ENCODE data around the gene LRRC4C. TPM values are rescaled to one million over a fixed set of nuclear protein-coding genes. Genes with fewer than 3 reads are reported as not detected.

LRRC4C gene
- total RNA-seq, 2 experiments from 2014 or later, result not detected

DNA sequence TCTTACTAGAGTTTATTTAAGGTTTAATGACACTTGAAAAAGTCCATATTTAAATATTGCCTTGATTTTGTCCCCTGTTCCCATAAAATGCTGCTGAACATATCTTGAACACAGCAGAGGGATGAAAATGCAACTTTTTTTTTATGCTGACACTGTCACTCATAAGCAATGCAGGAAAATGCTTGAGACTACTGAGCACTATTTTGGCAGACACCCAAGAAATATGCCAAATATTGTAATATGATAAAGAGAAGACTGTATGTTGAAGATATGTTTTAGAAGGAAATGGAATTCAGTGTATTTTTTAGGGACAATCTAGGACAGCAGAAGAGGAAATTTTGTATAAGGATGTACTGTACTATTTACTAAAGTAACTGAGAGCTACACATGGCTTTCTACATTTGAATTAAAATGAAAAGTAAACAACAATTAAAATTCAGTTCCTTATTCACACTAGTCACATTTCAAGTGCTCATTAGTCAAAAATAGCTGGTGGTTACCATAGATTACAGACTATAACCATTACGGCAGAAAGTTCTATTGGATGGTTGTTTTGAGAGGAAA lies 58.6 kb downstream of the LRRC4C start:
- no peak for ATAC-seq (ENCODE audit: poor library complexity)
- Histone ChIP-seq H3K4me1 (ENCODE audit: insufficient read depth, low read length) (no peaks in the 10 kb centered on the region), H3K27me3 (ENCODE audit: control insufficient read depth in 1 of 2, insufficient read depth in 2 of 2, low read length in 2 of 2) (no peaks in the 10 kb centered on the region), H3K9me3 (ENCODE audit: control insufficient read depth in 1 of 2, insufficient read depth in 1 of 2, low read length in 2 of 2) (no peaks in the 10 kb centered on the region), H3K27ac (ENCODE audit: low read depth in 1 of 2, low read length in 2 of 2) (no peak overlapping the region), H3K36me3 (ENCODE audit: insufficient read depth, low read length) (no peaks in the 10 kb centered on the region), H3K4me3 (ENCODE audit: low read length) (no peak overlapping the region)
- TF ChIP-seq, protein P1, sequence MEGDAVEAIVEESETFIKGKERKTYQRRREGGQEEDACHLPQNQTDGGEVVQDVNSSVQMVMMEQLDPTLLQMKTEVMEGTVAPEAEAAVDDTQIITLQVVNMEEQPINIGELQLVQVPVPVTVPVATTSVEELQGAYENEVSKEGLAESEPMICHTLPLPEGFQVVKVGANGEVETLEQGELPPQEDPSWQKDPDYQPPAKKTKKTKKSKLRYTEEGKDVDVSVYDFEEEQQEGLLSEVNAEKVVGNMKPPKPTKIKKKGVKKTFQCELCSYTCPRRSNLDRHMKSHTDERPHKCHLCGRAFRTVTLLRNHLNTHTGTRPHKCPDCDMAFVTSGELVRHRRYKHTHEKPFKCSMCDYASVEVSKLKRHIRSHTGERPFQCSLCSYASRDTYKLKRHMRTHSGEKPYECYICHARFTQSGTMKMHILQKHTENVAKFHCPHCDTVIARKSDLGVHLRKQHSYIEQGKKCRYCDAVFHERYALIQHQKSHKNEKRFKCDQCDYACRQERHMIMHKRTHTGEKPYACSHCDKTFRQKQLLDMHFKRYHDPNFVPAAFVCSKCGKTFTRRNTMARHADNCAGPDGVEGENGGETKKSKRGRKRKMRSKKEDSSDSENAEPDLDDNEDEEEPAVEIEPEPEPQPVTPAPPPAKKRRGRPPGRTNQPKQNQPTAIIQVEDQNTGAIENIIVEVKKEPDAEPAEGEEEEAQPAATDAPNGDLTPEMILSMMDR (IDR thresholded peaks at IDR 0.05), result no peak
- Mint-ChIP-seq H3K36me3 (ENCODE audit: low read depth) (no peaks in the 10 kb centered on the region), H3K4me3 (no peak overlapping the region), H3K4me1 (ENCODE audit: low read depth) (no peaks in the 10 kb centered on the region), H3K27me3 (no peaks in the 10 kb centered on the region), H3K27ac (no peak overlapping the region), H3K9me3 (peaks cover 14% of the 10 kb centered on the region)
- ChIA-PET POLR2A (no interaction called here), CTCF (no interaction called here)
- no peak for DNase-seq
- intact Hi-C loops (cut with DNase I, micrococcal nuclease), result no loop called here

DNA sequence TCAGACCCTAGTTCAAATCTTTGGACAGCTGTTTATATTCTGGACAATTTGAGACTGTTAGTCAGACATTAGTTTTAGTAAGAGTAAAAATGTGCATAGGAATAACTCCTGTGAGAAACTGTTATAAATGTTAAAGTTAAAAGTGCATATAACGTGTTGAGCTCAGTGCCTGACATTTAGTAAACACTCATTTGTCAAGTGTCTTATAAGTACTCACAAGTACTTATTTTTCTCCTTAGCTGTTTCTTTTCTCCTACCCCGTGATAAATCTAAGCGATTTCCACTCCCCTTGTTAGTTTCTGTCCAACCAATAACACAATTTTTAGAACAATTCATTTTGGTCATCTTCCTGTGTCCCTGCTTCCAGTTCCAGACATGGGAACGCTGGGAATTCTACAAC lies 59.3 kb downstream of the LRRC4C start:
- H3K36me3 Mint-ChIP-seq (ENCODE audit: low read depth), result no peaks in the 10 kb centered on the region

DNA sequence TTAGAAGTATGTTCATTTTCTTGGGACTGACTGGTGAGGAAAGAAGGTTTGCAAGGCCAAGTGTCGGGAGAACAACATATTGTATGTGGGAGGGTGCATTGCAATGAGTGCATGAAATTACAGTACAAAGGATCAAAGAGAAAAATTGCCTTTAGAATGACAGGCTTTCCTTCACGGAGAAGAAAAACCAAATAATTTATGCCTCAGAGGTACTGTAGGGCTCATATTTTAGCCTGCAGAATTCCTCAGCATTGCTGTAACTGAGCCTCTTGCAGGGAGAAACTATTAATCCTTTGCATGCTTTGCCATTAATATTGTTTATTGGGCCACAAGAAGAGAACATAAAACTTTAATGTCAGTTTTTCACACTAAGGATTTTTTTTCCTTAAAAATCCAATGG lies 60.1 kb downstream of the LRRC4C start:
- ATAC-seq (ENCODE audit: poor library complexity) (no peak), DNase-seq (no peak)
- peaks cover 14% of the 10 kb centered on the region for H3K9me3 Mint-ChIP-seq
- H3K9me3 ChIP-seq (ENCODE audit: control insufficient read depth in 1 of 2, insufficient read depth in 1 of 2, low read length in 2 of 2), result no peaks in the 10 kb centered on the region
- TF ChIP-seq, protein P1 (IDR thresholded peaks at IDR 0.05), result no peak
- intact Hi-C loops (cut with DNase I, micrococcal nuclease), result no loop called here
- ChIA-PET CTCF (no interaction called here), POLR2A (no interaction called here)
- no peaks in the 10 kb centered on the region for H3K36me3 Mint-ChIP-seq (ENCODE audit: low read depth)
- H3K4me3 Mint-ChIP-seq, result no peak overlapping the region
- no peaks in the 10 kb centered on the region for H3K36me3 ChIP-seq (ENCODE audit: insufficient read depth, low read length)
- H3K27me3 ChIP-seq (ENCODE audit: control insufficient read depth in 1 of 2, insufficient read depth in 2 of 2, low read length in 2 of 2), result no peaks in the 10 kb centered on the region
- no peak overlapping the region for H3K4me3 ChIP-seq (ENCODE audit: low read length)
- no peaks in the 10 kb centered on the region for H3K4me1 Mint-ChIP-seq (ENCODE audit: low read depth)
- no peaks in the 10 kb centered on the region for H3K4me1 ChIP-seq (ENCODE audit: insufficient read depth, low read length)
- H3K27ac ChIP-seq (ENCODE audit: low read depth in 1 of 2, low read length in 2 of 2), result no peak overlapping the region
- no peaks in the 10 kb centered on the region for H3K27me3 Mint-ChIP-seq
- no peak overlapping the region for H3K27ac Mint-ChIP-seq

More for the DNA sequence above, 59.3 kb downstream of the LRRC4C start:
- ChIA-PET CTCF (no interaction called here), POLR2A (no interaction called here)
- Histone ChIP-seq H3K27ac (ENCODE audit: low read depth in 1 of 2, low read length in 2 of 2) (no peak overlapping the region), H3K36me3 (ENCODE audit: insufficient read depth, low read length) (no peaks in the 10 kb centered on the region), H3K4me3 (ENCODE audit: low read length) (no peak overlapping the region), H3K9me3 (ENCODE audit: control insufficient read depth in 1 of 2, insufficient read depth in 1 of 2, low read length in 2 of 2) (no peaks in the 10 kb centered on the region), H3K4me1 (ENCODE audit: insufficient read depth, low read length) (no peaks in the 10 kb centered on the region), H3K27me3 (ENCODE audit: control insufficient read depth in 1 of 2, insufficient read depth in 2 of 2, low read length in 2 of 2) (no peaks in the 10 kb centered on the region)
- Mint-ChIP-seq H3K4me1 (ENCODE audit: low read depth) (no peaks in the 10 kb centered on the region), H3K27me3 (no peaks in the 10 kb centered on the region), H3K9me3 (peaks cover 14% of the 10 kb centered on the region), H3K27ac (no peak overlapping the region), H3K4me3 (no peak overlapping the region)
- intact Hi-C loops (cut with DNase I, micrococcal nuclease), result no loop called here
- DNase-seq (no peak), ATAC-seq (ENCODE audit: poor library complexity) (no peak)
- TF ChIP-seq, protein P1 (IDR thresholded peaks at IDR 0.05), result no peak

Data from CD4-positive, alpha-beta T cell (primary cell).